A673 (cell line): ENCODE results near the gene VASH1. TPM values are rescaled to one million over a fixed set of nuclear protein-coding genes. Genes with fewer than 3 reads are reported as not detected.

ENCODE experiments used
- BruUV-seq: library from RNA; stranded (reverse); fragments of 400-500 nt; replicated peaks from 2 replicates; lab custom pipeline; 2021; lab: Mats Ljungman, UMichigan
- CTCF ChIA-PET: fragments of 300-600 bp; sonication (Branson Sonifier 250); formaldehyde crosslinking; loops from one replicate; lab custom pipeline; 2022; ENCODE audit warnings: antibody characterized with exemption; lab: Charles Lee
- POLR2A ChIA-PET: fragments of 300-600 bp; sonication (Branson Sonifier 250); formaldehyde crosslinking; loops from one replicate; lab custom pipeline; 2022; ENCODE audit warnings: antibody characterized with exemption; ENCODE audit not compliant: low non-redundant PET; lab: Charles Lee
- DNase-seq: peaks from one replicate; pipeline ENCODE4 v3.0.0-alpha.2; 2015; ENCODE audit warnings: low spot score
- H3K27ac ChIP-seq: fragments of 200-600 bp; sonication (generic); 2 replicates; pipeline ENCODE4 v1.5.1; 2016; ENCODE audit warnings: mixed run types, low read depth, mild to moderate bottlenecking, mixed read lengths, antibody characterized with exemption, low read length; ENCODE audit not compliant: poor library complexity, severe bottlenecking
- H3K27me3 ChIP-seq: fragments of 200-600 bp; sonication (generic); replicated peaks from 2 replicates; pipeline ENCODE4 v1.6.1; 2017; ENCODE audit warnings: mixed run types, low read depth, mild to moderate bottlenecking, mixed read lengths, antibody characterized with exemption, low read length; ENCODE audit not compliant: insufficient read depth, poor library complexity
- H3K36me3 ChIP-seq: fragments of 200-600 bp; sonication (generic); 2 replicates; pipeline ENCODE4 v1.6.1; 2016; ENCODE audit warnings: mixed run types, mild to moderate bottlenecking, mixed read lengths, antibody characterized with exemption, low read length; ENCODE audit not compliant: insufficient read depth, poor library complexity, severe bottlenecking
- H3K4me1 ChIP-seq: fragments of 200-600 bp; sonication (generic); 2 replicates; pipeline ENCODE4 v1.6.1; 2017; ENCODE audit warnings: mixed run types, mild to moderate bottlenecking, mixed read lengths, antibody characterized with exemption, low read length; ENCODE audit not compliant: insufficient read depth, poor library complexity, severe bottlenecking
- H3K4me3 ChIP-seq: fragments of 200-600 bp; sonication (generic); 2 replicates; pipeline ENCODE4 v1.5.1; 2016; ENCODE audit warnings: low read depth, mixed run types, mild to moderate bottlenecking, mixed read lengths, low read length; ENCODE audit not compliant: poor library complexity, severe bottlenecking
- H3K9me3 ChIP-seq: fragments of 200-600 bp; sonication (generic); 2 replicates; pipeline ENCODE4 v1.6.1; 2016; ENCODE audit warnings: mixed run types, low read depth, mild to moderate bottlenecking, mixed read lengths, antibody characterized with exemption, low read length; ENCODE audit not compliant: poor library complexity, severe bottlenecking
- CTCF ChIP-seq: fragments of 300-800, 200-600 bp; sonication (generic); conservative IDR thresholded peaks from 2 replicates; pipeline ENCODE4 v1.5.1; 2017; ENCODE audit warnings: low read depth, mild to moderate bottlenecking, antibody characterized with exemption, low read length, moderate library complexity, mixed read lengths
- EZH2 ChIP-seq: fragments of 200-600 bp; sonication (generic); IDR thresholded peaks from 2 replicates; pipeline ENCODE4 v1.6.1; 2017; ENCODE audit warnings: borderline replicate concordance, low read depth, mild to moderate bottlenecking, mixed read lengths, antibody characterized with exemption, low read length; ENCODE audit not compliant: poor library complexity, severe bottlenecking
- intact Hi-C: fragments of 100-400 bp; cut with micrococcal nuclease; formaldehyde crosslinking; loops from one replicate; pipeline ENCODE4 v1.10.0; 2022; ENCODE audit not compliant: unreplicated experiment
- total RNA-seq: library from RNA; stranded (reverse); gene quantifications from 2 replicates; pipeline ENCODE4 v1.2.3, GENCODE V29; 2021

Gene VASH1
- total RNA-seq, 1 experiment from 2014 or later, result 6.8 TPM

GRCh38 chr14:76717508-76718290 is 43.6 kb upstream of the VASH1 start:
- no TSS peak for BruUV-seq
- H3K9me3 ChIP-seq, result no peaks in the 10 kb centered on the region
- H3K36me3 ChIP-seq, result no peaks in the 10 kb centered on the region
- DNase-seq, result no peak
- no peak overlapping the region for H3K4me3 ChIP-seq
- intact Hi-C loops, result no loop called here
- H3K4me1 ChIP-seq, result peaks cover 9% of the 10 kb centered on the region
- no peak overlapping the region for H3K27ac ChIP-seq
- ChIA-PET CTCF (no interaction called here), POLR2A (no interaction called here)
- TF ChIP-seq EZH2 (no peak), CTCF (no peak)
- H3K27me3 ChIP-seq, result peaks cover 1% of the 10 kb centered on the region

- TF ChIP-seq CTCF (no peak), EZH2 (no peak)
- POLR2A ChIA-PET, result no interaction called here
Measured at GRCh38 chr14:76718306-76719040, 42.8 kb upstream of the VASH1 start.

DNA sequence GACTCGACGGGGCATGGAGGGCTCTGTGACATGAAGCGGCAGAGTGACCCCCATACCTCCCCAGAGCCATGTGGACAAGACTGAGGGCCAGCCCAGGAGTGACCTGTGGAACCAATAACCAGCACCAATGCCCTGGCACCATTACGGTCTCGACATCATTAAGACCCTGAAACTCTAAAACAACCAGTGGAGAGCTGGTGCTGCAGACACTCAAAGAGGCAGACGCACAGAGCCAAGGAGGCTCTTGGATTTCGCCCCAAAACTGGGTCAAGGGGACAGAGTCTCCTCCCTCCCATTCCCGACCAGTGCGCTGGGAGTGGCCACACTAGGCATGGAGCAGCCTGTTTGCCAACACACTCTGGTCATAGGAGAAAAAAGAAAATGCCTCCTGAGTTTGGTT is 41.6 kb upstream of the VASH1 start:
- no peaks in the 10 kb centered on the region for H3K36me3 ChIP-seq
- no TSS peak for BruUV-seq
- H3K27ac ChIP-seq, result no peak overlapping the region
- CTCF ChIA-PET, result no interaction called here
- DNase-seq, result no peak
- no peaks in the 10 kb centered on the region for H3K9me3 ChIP-seq
- POLR2A ChIA-PET, result no interaction called here
- intact Hi-C loops, result no loop called here
- H3K4me1 ChIP-seq, result peaks cover 9% of the 10 kb centered on the region
- H3K4me3 ChIP-seq, result no peak overlapping the region
- peaks cover 7% of the 10 kb centered on the region for H3K27me3 ChIP-seq
- TF ChIP-seq EZH2, result no peak
- TF ChIP-seq CTCF, result no peak

More at GRCh38 chr14:76718306-76719040, 42.8 kb upstream of the VASH1 start:
- H3K27ac ChIP-seq, result no peak overlapping the region
- no peak for DNase-seq
- no peak overlapping the region for H3K4me3 ChIP-seq
- no peaks in the 10 kb centered on the region for H3K36me3 ChIP-seq
- no TSS peak for BruUV-seq
- H3K27me3 ChIP-seq, result peaks cover 7% of the 10 kb centered on the region
- peaks cover 9% of the 10 kb centered on the region for H3K4me1 ChIP-seq
- intact Hi-C loops, result no loop called here
- H3K9me3 ChIP-seq, result no peaks in the 10 kb centered on the region
- CTCF ChIA-PET, result no interaction called here
